Stimulated activated naive CD8-positive, alpha-beta T cell treated with anti-CD3 and anti-CD28 coated beads, Interleukin-15, amount 100 ng/mL, for 72 hours (primary cell): Measurements from ENCODE around the gene PTGES.
A peak's percentile ranks its signal among the peaks of the same experiment; 100 is the strongest.

Experiments
- ATAC-seq: fragments of 150-1000 bp; cut with Tn5 transposase; 2 replicates; pipeline ENCODE4 v1.10.0; 2021; ENCODE audit warnings: mild to moderate bottlenecking, moderate library complexity
- DNase-seq, 2 donors: peaks; one replicate each; pipeline ENCODE4 v3.0.0; 2021 to 2022
- H3K27ac Mint-ChIP-seq, 2 donors: one replicate each; pipeline ENCODE4 v1.8.0; 2022; ENCODE audit warnings: mild to moderate bottlenecking in 2 of 2, mixed read lengths in 2 of 2, moderate library complexity in 2 of 2
- H3K27me3 Mint-ChIP-seq: one replicate; pipeline ENCODE4 v1.8.0; 2022; ENCODE audit warnings: mixed read lengths
- H3K4me1 Mint-ChIP-seq: one replicate; pipeline ENCODE4 v1.8.0; 2022; ENCODE audit warnings: mild to moderate bottlenecking, mixed read lengths
- H3K4me3 Mint-ChIP-seq, 2 donors: one replicate each; pipeline ENCODE4 v1.8.0; 2022; ENCODE audit warnings: mild to moderate bottlenecking in 2 of 2, mixed read lengths in 2 of 2, moderate library complexity in 1 of 2
- H3K9me3 Mint-ChIP-seq, 2 donors: one replicate each; pipeline ENCODE4 v1.8.0; 2022; ENCODE audit warnings: mixed read lengths in 2 of 2

PTGES gene

GRCh38 chr9:129720181-129720864, 32.5 kb downstream of the PTGES start:
- no peak for DNase-seq
- Mint-ChIP-seq H3K9me3 (no peaks in the 10 kb centered on the region), H3K4me3 (no peak overlapping the region), H3K27me3 (peaks cover 31% of the 10 kb centered on the region), H3K27ac (no peak overlapping the region), H3K4me1 (no peaks in the 10 kb centered on the region)
- ATAC-seq = no peak

- H3K27me3 Mint-ChIP-seq = peaks cover 21% of the 10 kb centered on the region
- ATAC-seq (no peak), DNase-seq (no peak)
- H3K9me3 Mint-ChIP-seq = no peaks in the 10 kb centered on the region
- H3K4me1 Mint-ChIP-seq = no peaks in the 10 kb centered on the region
- no peak overlapping the region for H3K4me3 Mint-ChIP-seq
- no peak overlapping the region for H3K27ac Mint-ChIP-seq
These were observed 33.7 kb downstream of the PTGES start for GRCh38 chr9:129719135-129719534.

GRCh38 chr9:129718647-129719046, 34.2 kb downstream of the PTGES start:
- Mint-ChIP-seq H3K4me1 (no peaks in the 10 kb centered on the region), H3K27me3 (peaks cover 21% of the 10 kb centered on the region), H3K27ac (peak overlapping the region in 1 of 2 donors; percentile 67), H3K4me3 (no peak overlapping the region), H3K9me3 (no peaks in the 10 kb centered on the region)
- DNase-seq (no peak), ATAC-seq (no peak)

GRCh38 chr9:129717991-129718390, 34.9 kb downstream of the PTGES start:
- Mint-ChIP-seq H3K27ac (no peak overlapping the region), H3K4me1 (peaks cover 3% of the 10 kb centered on the region), H3K9me3 (no peaks in the 10 kb centered on the region), H3K27me3 (peaks cover 21% of the 10 kb centered on the region), H3K4me3 (no peak overlapping the region)
- ATAC-seq = no peak
- DNase-seq = no peak

- Mint-ChIP-seq H3K4me1 (peaks cover 21% of the 10 kb centered on the region), H3K9me3 (no peaks in the 10 kb centered on the region), H3K4me3 (no peak overlapping the region), H3K27ac (no peak overlapping the region), H3K27me3 (peaks cover 21% of the 10 kb centered on the region)
- DNase-seq (no peak), ATAC-seq (no peak)
These were observed 36.8 kb downstream of the PTGES start for GRCh38 chr9:129716091-129716490.

- H3K4me1 Mint-ChIP-seq = peaks cover 27% of the 10 kb centered on the region
- no peaks in the 10 kb centered on the region for H3K9me3 Mint-ChIP-seq
- ATAC-seq (no peak), DNase-seq (no peak)
- no peak overlapping the region for H3K4me3 Mint-ChIP-seq
- H3K27me3 Mint-ChIP-seq = peaks cover 8% of the 10 kb centered on the region
- no peak overlapping the region for H3K27ac Mint-ChIP-seq
These were observed 38.3 kb downstream of the PTGES start for GRCh38 chr9:129714511-129715061.

GRCh38 chr9:129713402-129713679, 39.5 kb downstream of the PTGES start:
- H3K27ac Mint-ChIP-seq = no peak overlapping the region
- ATAC-seq (no peak), DNase-seq (no peak)
- no peaks in the 10 kb centered on the region for H3K9me3 Mint-ChIP-seq
- peaks cover under 1% of the 10 kb centered on the region for H3K27me3 Mint-ChIP-seq
- H3K4me3 Mint-ChIP-seq = peak overlapping the region in 1 of 2 donors; percentile 58
- H3K4me1 Mint-ChIP-seq = peaks cover 27% of the 10 kb centered on the region

- Mint-ChIP-seq H3K9me3 (no peaks in the 10 kb centered on the region), H3K4me3 (peak overlapping the region; percentile 5 to 58), H3K4me1 (peaks cover 27% of the 10 kb centered on the region), H3K27ac (no peak overlapping the region), H3K27me3 (no peaks in the 10 kb centered on the region)
- ATAC-seq (no peak), DNase-seq (no peak)
These were observed 40.0 kb downstream of the PTGES start for GRCh38 chr9:129712634-129713401.

GRCh38 chr9:129710169-129710453, 42.7 kb downstream of the PTGES start:
- H3K4me1 Mint-ChIP-seq = peaks cover 27% of the 10 kb centered on the region
- H3K27me3 Mint-ChIP-seq = no peaks in the 10 kb centered on the region
- ATAC-seq = no peak
- no peaks in the 10 kb centered on the region for H3K9me3 Mint-ChIP-seq
- DNase-seq = no peak
- H3K4me3 Mint-ChIP-seq = no peak overlapping the region
- peak overlapping the region in 1 of 2 donors; percentile 91 for H3K27ac Mint-ChIP-seq

GRCh38 chr9:129709438-129710168, 43.2 kb downstream of the PTGES start:
- H3K4me3 Mint-ChIP-seq = no peak overlapping the region
- no peaks in the 10 kb centered on the region for H3K9me3 Mint-ChIP-seq
- ATAC-seq (no peak), DNase-seq (no peak)
- no peaks in the 10 kb centered on the region for H3K27me3 Mint-ChIP-seq
- H3K4me1 Mint-ChIP-seq = peaks cover 27% of the 10 kb centered on the region
- peak overlapping the region in 1 of 2 donors; percentile 91 for H3K27ac Mint-ChIP-seq

GRCh38 chr9:129708793-129709192, 44.0 kb downstream of the PTGES start:
- Mint-ChIP-seq H3K27ac (no peak overlapping the region), H3K4me3 (no peak overlapping the region), H3K4me1 (peaks cover 27% of the 10 kb centered on the region), H3K9me3 (no peaks in the 10 kb centered on the region), H3K27me3 (no peaks in the 10 kb centered on the region)
- ATAC-seq = no peak
- no peak for DNase-seq

- no peak overlapping the region for H3K27ac Mint-ChIP-seq
- peaks cover 22% of the 10 kb centered on the region for H3K27me3 Mint-ChIP-seq
- no peak for DNase-seq
- no peak overlapping the region for H3K4me3 Mint-ChIP-seq
- H3K9me3 Mint-ChIP-seq = no peaks in the 10 kb centered on the region
- ATAC-seq = no peak
- H3K4me1 Mint-ChIP-seq = no peaks in the 10 kb centered on the region
These were observed 48.0 kb downstream of the PTGES start for GRCh38 chr9:129704807-129705206.

- Mint-ChIP-seq H3K9me3 (no peaks in the 10 kb centered on the region), H3K4me1 (no peaks in the 10 kb centered on the region), H3K27ac (no peak overlapping the region), H3K27me3 (peaks cover 30% of the 10 kb centered on the region), H3K4me3 (no peak overlapping the region)
- no peak for DNase-seq
- no peak for ATAC-seq
These were observed 49.0 kb downstream of the PTGES start for GRCh38 chr9:129703667-129704355.

- Mint-ChIP-seq H3K27ac (no peak overlapping the region), H3K4me3 (no peak overlapping the region)
- no peak for DNase-seq
These were observed 50.0 kb downstream of the PTGES start for GRCh38 chr9:129702589-129703520.

GRCh38 chr9:129701549-129701948, 51.3 kb downstream of the PTGES start:
- no peaks in the 10 kb centered on the region for H3K9me3 Mint-ChIP-seq
- ATAC-seq = no peak
- H3K27me3 Mint-ChIP-seq = peaks cover 43% of the 10 kb centered on the region
- no peak overlapping the region for H3K27ac Mint-ChIP-seq
- H3K4me3 Mint-ChIP-seq = no peak overlapping the region
- DNase-seq = no peak
- H3K4me1 Mint-ChIP-seq = peaks cover 6% of the 10 kb centered on the region

More at GRCh38 chr9:129702589-129703520, 50.0 kb downstream of the PTGES start:
- no peaks in the 10 kb centered on the region for H3K9me3 Mint-ChIP-seq
- peaks cover 36% of the 10 kb centered on the region for H3K27me3 Mint-ChIP-seq
- ATAC-seq = no peak
- H3K4me1 Mint-ChIP-seq = no peaks in the 10 kb centered on the region
